Measurements from ENCODE around the gene ARL16.
A peak's percentile ranks its signal among the peaks of the same experiment; 100 is the strongest.

The ARL16 gene

DNA sequence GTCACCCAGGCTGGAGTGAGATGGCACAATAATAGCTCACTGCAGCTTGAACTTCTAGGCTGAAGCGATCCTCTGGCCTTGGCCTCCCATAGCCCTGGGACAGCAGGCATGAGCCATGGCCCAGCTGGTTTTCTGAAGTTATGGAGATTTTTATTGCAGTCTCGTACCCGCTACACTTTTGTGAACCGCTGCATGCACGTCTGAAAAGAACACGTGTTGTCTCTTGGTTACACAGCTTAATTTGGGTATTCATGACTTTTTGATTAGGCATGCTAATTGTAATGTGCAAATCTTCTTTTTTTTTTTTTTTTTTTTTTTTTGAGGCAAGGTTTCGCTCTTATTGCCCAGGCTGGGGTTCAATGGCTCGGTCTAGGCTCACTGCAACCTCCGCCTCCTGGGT lies 41.8 kb upstream of the ARL16 start:
- H3K4me1 ChIP-seq (ENCODE audit: control insufficient read depth, insufficient read depth, low read depth, low read length) = peaks cover 7% of the 10 kb centered on the region
- no peak overlapping the region for H2AFZ ChIP-seq (ENCODE audit: low read depth, low read length)
- H3K27ac ChIP-seq (ENCODE audit: low read length, poor library complexity, severe bottlenecking) = no peak overlapping the region
- no peak overlapping the region for H2AK5ac ChIP-seq (ENCODE audit: low read length, severe bottlenecking)
- H3K4me2 ChIP-seq (ENCODE audit: low read length, poor library complexity, severe bottlenecking) = no peak overlapping the region
- H4K8ac ChIP-seq (ENCODE audit: low read length) = no peak overlapping the region
- H4K91ac ChIP-seq (ENCODE audit: low read length) = no peak overlapping the region
- H3K4ac ChIP-seq (ENCODE audit: low read depth in 1 of 2, low read length in 2 of 2) = no peak overlapping the region
- no peak overlapping the region for H2BK5ac ChIP-seq (ENCODE audit: low read depth, low read length, poor library complexity, severe bottlenecking)
- H3K36me3 ChIP-seq (ENCODE audit: control insufficient read depth in 1 of 2, insufficient read depth in 2 of 2, low read depth in 1 of 2, low read length in 2 of 2) = peaks cover 0 to 3% of the 10 kb centered on the region in 2 experiments
- no peak overlapping the region for H2BK15ac ChIP-seq (ENCODE audit: low read depth, poor library complexity, severe bottlenecking)
- no peak overlapping the region for H3K4me3 ChIP-seq (ENCODE audit: insufficient read depth in 1 of 2, low read depth in 1 of 2, low read length in 2 of 2)
- no peak overlapping the region for H3K9ac ChIP-seq (ENCODE audit: low read length)
- 86% methylated on average over 9 of the region's 9 CpGs for WGBS
- H3K9me3 ChIP-seq (ENCODE audit: control insufficient read depth, low read length) = no peaks in the 10 kb centered on the region
- H3K23ac ChIP-seq (ENCODE audit: low read length in 2 of 2) = no peak overlapping the region
- H2BK12ac ChIP-seq (ENCODE audit: low read length in 2 of 2) = no peak overlapping the region
- no peak overlapping the region for H3K18ac ChIP-seq (ENCODE audit: low read depth in 1 of 2, low read length in 2 of 2)
- DNase-seq = no peak
- H2BK120ac ChIP-seq (ENCODE audit: low read depth, low read length) = no peak overlapping the region
- no peak overlapping the region for H3K14ac ChIP-seq (ENCODE audit: low read length in 2 of 2)
- no peaks in the 10 kb centered on the region for H3K79me1 ChIP-seq (replicated peaks; ENCODE audit: low read length, poor library complexity, severe bottlenecking)
- H3K27me3 ChIP-seq (ENCODE audit: control insufficient read depth in 1 of 2, insufficient read depth in 1 of 2, low read length in 2 of 2) = peaks cover 3 to 4% of the 10 kb centered on the region in 2 experiments

DNA sequence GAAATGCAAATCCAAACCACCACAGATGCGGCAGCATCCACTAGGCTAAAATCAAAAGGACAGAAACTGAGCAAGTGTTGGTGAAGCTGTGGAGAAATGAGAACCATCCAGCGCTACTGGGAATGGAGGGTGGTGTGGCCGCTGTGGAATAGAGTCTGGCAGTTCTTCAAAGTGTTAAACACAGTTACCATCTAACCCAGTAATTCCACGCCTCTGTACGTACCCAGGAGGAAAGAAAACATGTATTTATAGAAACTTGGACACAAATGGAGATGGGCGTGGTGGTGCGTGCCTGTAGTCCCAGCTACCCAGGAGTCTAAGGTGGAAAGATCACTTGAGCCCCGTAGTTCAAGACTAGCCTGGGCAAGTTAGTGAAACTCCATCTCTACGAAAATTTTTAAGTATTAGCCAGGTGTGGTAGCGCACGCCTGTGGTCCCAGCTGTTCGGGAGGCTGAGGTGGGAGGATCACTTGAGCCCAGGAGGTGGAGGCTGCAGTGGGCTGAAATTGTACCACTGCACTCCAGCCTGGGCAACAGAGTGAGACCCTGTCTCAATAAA lies 40.1 kb upstream of the ARL16 start:
- Histone ChIP-seq H3K4ac (ENCODE audit: low read depth in 1 of 2, low read length in 2 of 2) (no peak overlapping the region), H2BK120ac (ENCODE audit: low read depth, low read length) (no peak overlapping the region), H3K27me3 (ENCODE audit: control insufficient read depth in 1 of 2, insufficient read depth in 1 of 2, low read length in 2 of 2) (no peaks in the 10 kb centered on the region), H2AK5ac (ENCODE audit: low read length, severe bottlenecking) (no peak overlapping the region), H2BK5ac (ENCODE audit: low read depth, low read length, poor library complexity, severe bottlenecking) (no peak overlapping the region), H3K79me1 (replicated peaks; ENCODE audit: low read length, poor library complexity, severe bottlenecking) (no peaks in the 10 kb centered on the region), H2BK12ac (ENCODE audit: low read length in 2 of 2) (no peak overlapping the region), H3K9me3 (ENCODE audit: control insufficient read depth, low read length) (no peaks in the 10 kb centered on the region), H3K36me3 (ENCODE audit: control insufficient read depth in 1 of 2, insufficient read depth in 2 of 2, low read depth in 1 of 2, low read length in 2 of 2) (peaks cover 0 to 15% of the 10 kb centered on the region in 2 experiments), H3K4me1 (ENCODE audit: control insufficient read depth, insufficient read depth, low read depth, low read length) (peaks cover 7% of the 10 kb centered on the region), H4K91ac (ENCODE audit: low read length) (no peak overlapping the region), H3K23ac (ENCODE audit: low read length in 2 of 2) (no peak overlapping the region), H3K9ac (ENCODE audit: low read length) (no peak overlapping the region), H4K8ac (ENCODE audit: low read length) (no peak overlapping the region), H2BK15ac (ENCODE audit: low read depth, poor library complexity, severe bottlenecking) (no peak overlapping the region), H3K14ac (ENCODE audit: low read length in 2 of 2) (no peak overlapping the region), H3K27ac (ENCODE audit: low read length, poor library complexity, severe bottlenecking) (no peak overlapping the region), H3K4me2 (ENCODE audit: low read length, poor library complexity, severe bottlenecking) (no peak overlapping the region), H2AFZ (ENCODE audit: low read depth, low read length) (no peak overlapping the region), H3K18ac (ENCODE audit: low read depth in 1 of 2, low read length in 2 of 2) (no peak overlapping the region), H3K4me3 (ENCODE audit: insufficient read depth in 1 of 2, low read depth in 1 of 2, low read length in 2 of 2) (peak overlapping the region in 1 of 2 experiments; percentile 53)
- DNase-seq = no peak
- WGBS = 91% methylated on average over 9 of the region's 12 CpGs

DNA sequence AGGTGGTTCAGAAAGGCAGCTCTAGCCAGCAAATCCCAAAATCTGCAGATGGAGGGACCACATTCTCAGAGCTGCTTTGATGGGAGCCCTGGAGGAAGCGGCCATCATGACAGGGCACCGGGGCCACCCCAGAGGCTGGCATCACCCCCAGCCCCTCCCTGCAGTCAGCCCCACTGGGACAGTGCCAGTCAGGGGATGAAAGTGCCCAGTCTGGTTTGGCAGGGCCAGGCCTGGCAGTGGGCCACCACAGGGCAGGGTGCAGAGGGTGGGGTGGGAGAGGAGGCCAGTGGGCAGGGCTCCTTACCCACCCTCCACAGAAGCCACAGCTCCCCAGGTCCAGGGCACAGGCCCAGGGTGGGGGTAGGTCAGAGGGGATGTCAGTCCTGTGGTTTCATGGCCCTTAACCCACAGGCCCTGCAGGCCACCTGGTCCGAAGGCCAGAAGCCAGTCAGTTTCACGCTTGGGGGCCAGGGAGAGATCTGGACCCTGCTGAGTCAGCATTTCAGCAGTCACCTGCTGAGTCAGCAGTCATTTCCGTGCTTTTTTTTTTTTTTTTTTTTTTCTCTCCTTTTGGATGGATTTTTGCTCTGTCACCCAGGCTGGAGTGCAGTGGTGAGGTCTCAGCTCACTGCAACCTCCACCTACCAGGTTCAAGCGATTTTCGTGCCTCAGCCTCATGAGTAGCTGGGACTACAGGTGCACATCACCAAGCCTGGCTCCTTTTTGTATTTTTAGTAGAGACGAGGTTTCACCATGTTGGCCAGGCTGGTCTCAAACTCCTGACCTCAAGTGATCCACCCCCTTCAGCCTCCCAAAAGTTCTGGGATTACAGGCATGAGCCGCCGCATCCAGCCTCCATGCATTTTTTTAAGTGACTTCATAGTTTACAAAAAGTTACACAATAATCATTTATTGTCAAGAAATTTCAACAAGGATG lies 38.9 kb upstream of the ARL16 start:
- H3K18ac ChIP-seq (ENCODE audit: low read depth in 1 of 2, low read length in 2 of 2) = peak overlapping the region in 1 of 2 experiments; percentile 37
- no peak overlapping the region for H3K4me2 ChIP-seq (ENCODE audit: low read length, poor library complexity, severe bottlenecking)
- H2AFZ ChIP-seq (ENCODE audit: low read depth, low read length) = no peak overlapping the region
- peaks cover 0 to 26% of the 10 kb centered on the region in 2 experiments for H3K36me3 ChIP-seq (ENCODE audit: control insufficient read depth in 1 of 2, insufficient read depth in 2 of 2, low read depth in 1 of 2, low read length in 2 of 2)
- H3K14ac ChIP-seq (ENCODE audit: low read length in 2 of 2) = peak overlapping the region in 1 of 2 experiments; percentile 13
- H3K27ac ChIP-seq (ENCODE audit: low read length, poor library complexity, severe bottlenecking) = no peak overlapping the region
- DNase-seq = no peak
- no peak overlapping the region for H3K4ac ChIP-seq (ENCODE audit: low read depth in 1 of 2, low read length in 2 of 2)
- peaks cover 8% of the 10 kb centered on the region for H3K4me1 ChIP-seq (ENCODE audit: control insufficient read depth, insufficient read depth, low read depth, low read length)
- H4K91ac ChIP-seq (ENCODE audit: low read length) = no peak overlapping the region
- H2AK5ac ChIP-seq (ENCODE audit: low read length, severe bottlenecking) = no peak overlapping the region
- 72% methylated on average over 10 of the region's 10 CpGs for WGBS
- no peak overlapping the region for H3K9ac ChIP-seq (ENCODE audit: low read length)
- H2BK15ac ChIP-seq (ENCODE audit: low read depth, poor library complexity, severe bottlenecking) = no peak overlapping the region
- H2BK120ac ChIP-seq (ENCODE audit: low read depth, low read length) = no peak overlapping the region
- H3K27me3 ChIP-seq (ENCODE audit: control insufficient read depth in 1 of 2, insufficient read depth in 1 of 2, low read length in 2 of 2) = no peaks in the 10 kb centered on the region
- no peak overlapping the region for H2BK5ac ChIP-seq (ENCODE audit: low read depth, low read length, poor library complexity, severe bottlenecking)
- H4K8ac ChIP-seq (ENCODE audit: low read length) = no peak overlapping the region
- no peaks in the 10 kb centered on the region for H3K9me3 ChIP-seq (ENCODE audit: control insufficient read depth, low read length)
- no peak overlapping the region for H3K23ac ChIP-seq (ENCODE audit: low read length in 2 of 2)
- no peak overlapping the region for H2BK12ac ChIP-seq (ENCODE audit: low read length in 2 of 2)
- H3K4me3 ChIP-seq (ENCODE audit: insufficient read depth in 1 of 2, low read depth in 1 of 2, low read length in 2 of 2) = no peak overlapping the region
- H3K79me1 ChIP-seq (replicated peaks; ENCODE audit: low read length, poor library complexity, severe bottlenecking) = no peaks in the 10 kb centered on the region

DNA sequence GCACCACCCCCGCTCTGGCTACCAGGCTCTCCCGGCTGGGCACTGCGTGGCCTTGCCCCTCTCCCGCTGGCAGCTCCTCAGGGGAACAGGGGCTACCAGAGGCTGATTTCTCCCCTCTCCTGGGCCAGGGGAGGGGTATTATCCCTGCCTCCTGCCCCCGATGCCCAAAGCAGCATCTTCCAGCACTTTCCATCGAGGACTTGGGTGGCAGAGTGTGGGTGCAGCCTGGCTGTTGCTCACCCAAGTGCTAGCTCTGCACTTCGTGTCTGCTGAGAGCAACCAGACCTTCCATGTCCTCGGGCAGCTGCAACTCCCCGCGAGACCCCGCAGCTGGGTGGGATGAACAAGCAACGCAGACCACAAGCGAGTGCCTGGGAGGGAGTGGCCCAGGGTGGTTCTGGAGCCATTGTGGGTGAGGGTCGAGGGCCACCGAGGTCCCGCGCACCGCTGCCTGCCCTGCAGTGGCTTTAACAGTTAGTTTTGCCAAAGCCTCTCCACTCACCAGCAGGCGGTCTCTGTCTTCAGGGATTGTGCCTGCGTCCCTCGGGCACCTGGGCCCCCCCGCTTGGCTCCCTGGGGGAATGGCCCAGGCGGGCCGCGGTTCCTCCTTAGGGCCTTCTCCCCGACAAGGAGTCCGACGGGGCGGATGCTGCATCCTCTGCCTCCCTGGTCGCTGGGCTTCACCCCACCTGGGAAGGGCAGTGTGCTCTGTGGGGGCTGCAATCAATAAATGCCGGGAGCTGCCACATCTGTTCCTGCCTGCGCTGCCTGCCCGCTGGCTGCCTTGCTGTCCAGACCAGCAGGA lies 36.9 kb upstream of the ARL16 start:
- no peak overlapping the region for H2BK5ac ChIP-seq (ENCODE audit: low read depth, low read length, poor library complexity, severe bottlenecking)
- peaks cover 8% of the 10 kb centered on the region for H3K4me1 ChIP-seq (ENCODE audit: control insufficient read depth, insufficient read depth, low read depth, low read length)
- H3K9me3 ChIP-seq (ENCODE audit: control insufficient read depth, low read length) = no peaks in the 10 kb centered on the region
- H3K27ac ChIP-seq (ENCODE audit: low read length, poor library complexity, severe bottlenecking) = no peak overlapping the region
- no peak overlapping the region for H3K23ac ChIP-seq (ENCODE audit: low read length in 2 of 2)
- no peak overlapping the region for H3K4me2 ChIP-seq (ENCODE audit: low read length, poor library complexity, severe bottlenecking)
- H2BK15ac ChIP-seq (ENCODE audit: low read depth, poor library complexity, severe bottlenecking) = no peak overlapping the region
- DNase-seq = no peak
- H3K4me3 ChIP-seq (ENCODE audit: insufficient read depth in 1 of 2, low read depth in 1 of 2, low read length in 2 of 2) = no peak overlapping the region
- no peak overlapping the region for H3K9ac ChIP-seq (ENCODE audit: low read length)
- H3K27me3 ChIP-seq (ENCODE audit: control insufficient read depth in 1 of 2, insufficient read depth in 1 of 2, low read length in 2 of 2) = no peaks in the 10 kb centered on the region
- H2BK120ac ChIP-seq (ENCODE audit: low read depth, low read length) = no peak overlapping the region
- no peak overlapping the region for H3K18ac ChIP-seq (ENCODE audit: low read depth in 1 of 2, low read length in 2 of 2)
- no peak overlapping the region for H2BK12ac ChIP-seq (ENCODE audit: low read length in 2 of 2)
- H3K79me1 ChIP-seq (replicated peaks; ENCODE audit: low read length, poor library complexity, severe bottlenecking) = peaks cover 2% of the 10 kb centered on the region
- H2AK5ac ChIP-seq (ENCODE audit: low read length, severe bottlenecking) = no peak overlapping the region
- H3K14ac ChIP-seq (ENCODE audit: low read length in 2 of 2) = no peak overlapping the region
- H4K8ac ChIP-seq (ENCODE audit: low read length) = no peak overlapping the region
- H2AFZ ChIP-seq (ENCODE audit: low read depth, low read length) = no peak overlapping the region
- peaks cover 0 to 46% of the 10 kb centered on the region in 2 experiments for H3K36me3 ChIP-seq (ENCODE audit: control insufficient read depth in 1 of 2, insufficient read depth in 2 of 2, low read depth in 1 of 2, low read length in 2 of 2)
- WGBS = 92% methylated on average over 33 of the region's 33 CpGs
- H3K4ac ChIP-seq (ENCODE audit: low read depth in 1 of 2, low read length in 2 of 2) = no peak overlapping the region
- no peak overlapping the region for H4K91ac ChIP-seq (ENCODE audit: low read length)

Measured in mesenchymal stem cell (in vitro differentiated cells and primary cell).